Neural crest cell (in vitro differentiated cells): ENCODE results near the gene GPR27. TPM values are rescaled to one million over a fixed set of nuclear protein-coding genes. Genes with fewer than 3 reads are reported as not detected.

Experiments
- DNase-seq: peaks from one replicate; pipeline ENCODE4 v3.0.0; 2021; ENCODE audit warnings: low read depth, mixed read lengths, low spot score
- H3K27ac Mint-ChIP-seq: one replicate; pipeline ENCODE4 v1.8.0; 2021; ENCODE audit warnings: mild to moderate bottlenecking, mixed read lengths; ENCODE audit not compliant: unreplicated experiment
- H3K27me3 Mint-ChIP-seq: 2 replicates; pipeline ENCODE4 v1.8.0; 2021; ENCODE audit warnings: low read depth, mild to moderate bottlenecking, mixed read lengths
- H3K36me3 Mint-ChIP-seq: 2 replicates; pipeline ENCODE4 v1.8.0; 2021; ENCODE audit warnings: low read depth, mild to moderate bottlenecking, mixed read lengths
- H3K4me1 Mint-ChIP-seq: 2 replicates; pipeline ENCODE4 v1.8.0; 2021; ENCODE audit warnings: mixed read lengths
- H3K4me3 Mint-ChIP-seq: one replicate; pipeline ENCODE4 v1.8.0; 2021; ENCODE audit warnings: mild to moderate bottlenecking, mixed read lengths
- H3K9me3 Mint-ChIP-seq: 2 replicates; pipeline ENCODE4 v1.8.0; 2021; ENCODE audit warnings: mixed read lengths
- CTCF ChIP-seq: fragments of 200-600 bp; sonication (generic); conservative IDR thresholded peaks from 2 replicates; pipeline ENCODE4 v1.5.0; 2021; ENCODE audit warnings: antibody characterized with exemption, mild to moderate bottlenecking
- total RNA-seq: library from RNA; stranded (reverse); gene quantifications from 2 replicates; pipeline ENCODE4 v1.2.1, GENCODE V29; 2021

GPR27 gene
- total RNA-seq, 1 donor from 2014 or later = 10.4 TPM

- no peaks in the 10 kb centered on the region for H3K4me1 Mint-ChIP-seq
- no peak overlapping the region for H3K4me3 Mint-ChIP-seq
- H3K9me3 Mint-ChIP-seq = no peaks in the 10 kb centered on the region
- no peaks in the 10 kb centered on the region for H3K27me3 Mint-ChIP-seq
- DNase-seq = no peak
- no peaks in the 10 kb centered on the region for H3K36me3 Mint-ChIP-seq
- no peak overlapping the region for H3K27ac Mint-ChIP-seq
- no peak for TF ChIP-seq CTCF
Measured at GRCh38 chr3:71709908-71710511, 43.6 kb upstream of the GPR27 start.

- no peak for DNase-seq
- H3K27ac Mint-ChIP-seq = no peak overlapping the region
- no peaks in the 10 kb centered on the region for H3K27me3 Mint-ChIP-seq
- H3K9me3 Mint-ChIP-seq = no peaks in the 10 kb centered on the region
- H3K4me3 Mint-ChIP-seq = no peak overlapping the region
- no peaks in the 10 kb centered on the region for H3K36me3 Mint-ChIP-seq
- no peaks in the 10 kb centered on the region for H3K4me1 Mint-ChIP-seq
- TF ChIP-seq CTCF = peak; percentile 78
Measured at GRCh38 chr3:71710906-71711494, 42.7 kb upstream of the GPR27 start.

- Mint-ChIP-seq H3K4me1 (no peaks in the 10 kb centered on the region), H3K9me3 (no peaks in the 10 kb centered on the region), H3K27me3 (no peaks in the 10 kb centered on the region), H3K27ac (no peak overlapping the region), H3K4me3 (no peak overlapping the region), H3K36me3 (no peaks in the 10 kb centered on the region)
- DNase-seq = no peak
- TF ChIP-seq CTCF = no peak
Measured at GRCh38 chr3:71713041-71713440, 40.6 kb upstream of the GPR27 start.

- H3K27ac Mint-ChIP-seq = no peak overlapping the region
- no peaks in the 10 kb centered on the region for H3K9me3 Mint-ChIP-seq
- no peak for DNase-seq
- no peak overlapping the region for H3K4me3 Mint-ChIP-seq
- TF ChIP-seq CTCF = no peak
- H3K4me1 Mint-ChIP-seq = no peaks in the 10 kb centered on the region
- H3K27me3 Mint-ChIP-seq = no peaks in the 10 kb centered on the region
- H3K36me3 Mint-ChIP-seq = no peaks in the 10 kb centered on the region
Measured at GRCh38 chr3:71714595-71714994, 39.1 kb upstream of the GPR27 start.

- no peak overlapping the region for H3K27ac Mint-ChIP-seq
- no peak for TF ChIP-seq CTCF
- H3K9me3 Mint-ChIP-seq = no peaks in the 10 kb centered on the region
- H3K4me3 Mint-ChIP-seq = no peak overlapping the region
- no peak for DNase-seq
- H3K27me3 Mint-ChIP-seq = peaks cover 17% of the 10 kb centered on the region
- no peaks in the 10 kb centered on the region for H3K4me1 Mint-ChIP-seq
- no peaks in the 10 kb centered on the region for H3K36me3 Mint-ChIP-seq
Measured at GRCh38 chr3:71718072-71718471, 35.6 kb upstream of the GPR27 start.
